H1 (cell line): ENCODE data around the gene DHX9.

Source experiments
- ATF2 ChIP-seq: IDR thresholded peaks from 2 replicates; pipeline ENCODE4 v1.6.1; 2012; ENCODE audit warnings: low read length, inconsistent platforms
- CEBPB ChIP-seq: IDR thresholded peaks from 2 replicates; pipeline ENCODE4 v1.6.1; 2012; ENCODE audit warnings: low read depth, low read length
- CTCF ChIP-seq, 3 experiments: IDR thresholded peaks; 1 replicate in 2 of 3; 2 replicates in 1 of 3; pipeline versions ENCODE4 v1.5.1 to v1.6.1; 2011; ENCODE audit warnings: low read length in 3 of 3, mild to moderate bottlenecking in 3 of 3, inconsistent platforms in 2 of 3, low read depth in 1 of 3, moderate library complexity in 1 of 3; ENCODE audit not compliant: insufficient read depth in 1 of 3; ENCODE audit errors: control extremely low read depth in 1 of 3
- EZH2 ChIP-seq: fragments of 200-600 bp; sonication (generic); IDR thresholded peaks from 2 replicates; pipeline ENCODE4 v1.7.1; 2012; ENCODE audit warnings: low read depth, mild to moderate bottlenecking, moderate library complexity, low read length, inconsistent platforms; ENCODE audit not compliant: severe bottlenecking
- GABPA ChIP-seq: IDR thresholded peaks from 2 replicates; pipeline ENCODE4 v1.6.1; 2011; ENCODE audit warnings: mild to moderate bottlenecking, low read length, moderate library complexity, borderline replicate concordance; ENCODE audit not compliant: insufficient read depth
- JUN ChIP-seq: IDR thresholded peaks from 2 replicates; pipeline ENCODE4 v1.6.1; 2011; ENCODE audit warnings: low read depth, mild to moderate bottlenecking, improper control_type of control experiment, low read length
- MAX ChIP-seq: IDR thresholded peaks from 2 replicates; pipeline ENCODE4 v1.6.1; 2012; ENCODE audit warnings: inconsistent platforms
- NANOG ChIP-seq: IDR thresholded peaks from 2 replicates; pipeline ENCODE4 v1.6.1; 2011; ENCODE audit warnings: low read length, low read depth, mild to moderate bottlenecking, inconsistent platforms; ENCODE audit not compliant: insufficient read depth, poor library complexity, severe bottlenecking
- POLR2A ChIP-seq, 2 experiments: IDR thresholded peaks; 1 replicate in 1 of 2; 2 replicates in 1 of 2; pipeline ENCODE4 v1.6.1; 2011; ENCODE audit warnings: low read depth in 2 of 2, low read length in 2 of 2, mild to moderate bottlenecking in 2 of 2; ENCODE audit errors: control extremely low read depth in 1 of 2
- POLR2AphosphoS5 ChIP-seq: IDR thresholded peaks from 2 replicates; pipeline ENCODE4 v1.6.1; 2011; ENCODE audit warnings: low read depth, low read length
- RAD21 ChIP-seq, 2 experiments: IDR thresholded peaks in 1 of 2; conservative IDR thresholded peaks in 1 of 2; 2 replicates each; pipeline ENCODE4 v1.6.1; 2011; ENCODE audit warnings: low read depth in 2 of 2, low read length in 2 of 2, improper control_type of control experiment in 1 of 2, inconsistent platforms in 1 of 2, mild to moderate bottlenecking in 1 of 2, moderate library complexity in 1 of 2
- RFX5 ChIP-seq: IDR thresholded peaks from 2 replicates; pipeline ENCODE4 v1.6.1; 2011; ENCODE audit warnings: low read depth, low read length, improper control_type of control experiment, borderline replicate concordance
- TAF1 ChIP-seq: IDR thresholded peaks from 2 replicates; pipeline ENCODE4 v1.6.1; 2011; ENCODE audit warnings: mild to moderate bottlenecking, low read depth, low read length
- ZNF274 ChIP-seq: IDR thresholded peaks from 2 replicates; pipeline ENCODE4 v1.7.0; 2012; ENCODE audit warnings: low read length, borderline replicate concordance; ENCODE audit errors: extremely low read depth

- TF ChIP-seq CTCF (IDR thresholded peaks at IDR 0.05; ENCODE audit: control extremely low read depth in 1 of 3, insufficient read depth in 1 of 3, low read depth in 1 of 3, low read length in 3 of 3) (peak; percentile 15 to 32 (median 29); a peak in 3 of 4 replicates), JUN (no peak), ZNF274 (no peak), POLR2A (IDR thresholded peaks at IDR 0.05; ENCODE audit: control extremely low read depth in 1 of 2, low read depth in 2 of 2, low read length in 2 of 2) (peak; percentile 98), NANOG (no peak), CEBPB (no peak), RAD21 (IDR thresholded peaks at IDR 0.05 in 1 of 2, conservative IDR thresholded peaks at IDR 0.05 in 1 of 2; ENCODE audit: low read depth in 2 of 2, low read length in 2 of 2) (no peak), MAX (peak; percentile 67), TAF1 (peak; percentile 98), ATF2 (peak; percentile 67; the same call in 1 of the 2 replicates), RFX5 (no peak), POLR2AphosphoS5 (peak; percentile 99), EZH2 (no peak), GABPA (no peak)
Measured at GRCh38 chr1:182839209-182840066, at the start of gene DHX9.
